Esophagus squamous epithelium (tissue), 5 donors: ENCODE results near the gene ADAM33. TPM values are rescaled to one million over a fixed set of nuclear protein-coding genes. Genes with fewer than 3 reads are reported as not detected.
A peak's percentile ranks its signal among the peaks of the same experiment; 100 is the strongest.

Experiments
- DNase-seq: peaks from one replicate; lab custom pipeline; 2025; lab: John Stamatoyannopoulos, UW
- H3K27ac ChIP-seq, 4 donors: fragments of 200-600 bp; sonication (generic); one replicate each; pipeline ENCODE4 v1.5.1; 2016 to 2019; ENCODE audit warnings: mild to moderate bottlenecking in 1 of 4
- H3K27me3 ChIP-seq, 4 donors: fragments of 200-600 bp; sonication (generic); 1 replicate in 3 of 4; 2 replicates in 1 of 4; pipeline versions ENCODE4 v1.5.1 to v1.6.0; 2017 to 2021; ENCODE audit warnings: antibody characterized with exemption in 1 of 4
- H3K36me3 ChIP-seq, 3 donors: fragments of 200-600 bp; sonication (generic); one replicate each; pipeline ENCODE4 v1.5.1; 2016 to 2019
- H3K4me1 ChIP-seq, 3 donors: fragments of 200-600 bp; sonication (generic); one replicate each; pipeline ENCODE4 v1.5.1; 2017 to 2019
- H3K4me3 ChIP-seq, 4 donors: fragments of 200-600 bp; sonication (generic); 1 replicate in 3 of 4; 2 replicates in 1 of 4; pipeline ENCODE4 v1.5.1; 2016 to 2019; ENCODE audit warnings: mild to moderate bottlenecking in 2 of 4, moderate library complexity in 1 of 4
- H3K9me3 ChIP-seq, 3 donors: fragments of 200-600 bp; sonication (generic); one replicate each; pipeline ENCODE4 v1.5.1; 2016 to 2019
- POLR2A ChIP-seq, 4 donors: fragments of 450-650 bp; IDR thresholded peaks; one replicate each; pipeline ENCODE4 v1.6.1; 2017; ENCODE audit warnings: antibody characterized with exemption in 4 of 4, mild to moderate bottlenecking in 4 of 4, moderate library complexity in 3 of 4
- WGBS, 2 donors: methylation state at CpG; one replicate each; pipeline ENCODE4 v1.1.5; 2018; 5-methylcytosine and 5-hydroxymethylcytosine counted together
- intact Hi-C: fragments of 100-400 bp; cut with DNase I; formaldehyde crosslinking; loops from one replicate; pipeline ENCODE4 v1.15.0; 2022
- total RNA-seq, 4 donors: library from RNA; depleted of rRNA; stranded (reverse); fragments of >200 nt; gene quantifications; one replicate each; pipeline ENCODE4 v1.1.0, GENCODE V29; 2016
- TF ChIP-seq, protein P1 (sequence below), 6 experiments: fragments of 450-650 bp in 4 of 6; fragments of 200-600 bp in 2 of 6; sonication (generic) in 2 of 6; IDR thresholded peaks; one replicate each; pipeline ENCODE4 v1.5.1; 2016 to 2019; ENCODE audit warnings: antibody characterized with exemption in 6 of 6, mild to moderate bottlenecking in 4 of 6, moderate library complexity in 4 of 6
- donor health status: DM: yes; HTN: yes; CAD: no.

Gene ADAM33
- total RNA-seq, 4 donors from 2014 or later = 2.4 to 27.7 (median 6.4) TPM

DNA sequence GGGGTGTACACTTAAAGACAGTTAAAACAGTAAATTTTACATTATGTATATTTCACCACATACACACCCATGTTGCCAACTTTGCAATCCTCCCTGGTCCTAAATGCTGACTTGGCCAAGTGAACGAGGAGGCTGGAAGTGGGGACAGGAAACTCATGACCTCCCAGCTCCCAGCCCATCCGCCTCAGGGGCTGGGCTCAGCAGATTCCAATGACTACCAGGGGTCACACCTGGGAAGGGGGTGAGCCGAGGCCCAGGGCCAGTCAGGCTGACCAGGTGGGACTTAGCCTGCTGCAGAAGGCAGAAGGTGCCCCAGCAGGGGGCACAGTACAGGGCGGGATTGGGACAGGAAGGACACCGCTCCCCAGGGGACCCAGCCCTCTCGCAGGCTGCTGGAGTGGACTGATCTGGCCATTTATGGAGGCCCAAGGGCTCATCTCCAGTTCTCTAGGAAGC lies 28.2 kb upstream of the ADAM33 start:
- DNase-seq = no peak
- H3K27me3 ChIP-seq = no peaks in the 10 kb centered on the region
- no peak overlapping the region for H3K4me3 ChIP-seq
- intact Hi-C loops = loop anchor here (5.0 kb wide), 1 partner anchor 33 kb away; no protein-coding TSS in a partner anchor
- peaks cover 0 to 15% (median 5%) of the 10 kb centered on the region in 3 donors for H3K4me1 ChIP-seq
- peak overlapping the region in 2 of 4 donors; percentile 29 to 66 for H3K27ac ChIP-seq
- no peaks in the 10 kb centered on the region for H3K9me3 ChIP-seq
- TF ChIP-seq, protein P1, sequence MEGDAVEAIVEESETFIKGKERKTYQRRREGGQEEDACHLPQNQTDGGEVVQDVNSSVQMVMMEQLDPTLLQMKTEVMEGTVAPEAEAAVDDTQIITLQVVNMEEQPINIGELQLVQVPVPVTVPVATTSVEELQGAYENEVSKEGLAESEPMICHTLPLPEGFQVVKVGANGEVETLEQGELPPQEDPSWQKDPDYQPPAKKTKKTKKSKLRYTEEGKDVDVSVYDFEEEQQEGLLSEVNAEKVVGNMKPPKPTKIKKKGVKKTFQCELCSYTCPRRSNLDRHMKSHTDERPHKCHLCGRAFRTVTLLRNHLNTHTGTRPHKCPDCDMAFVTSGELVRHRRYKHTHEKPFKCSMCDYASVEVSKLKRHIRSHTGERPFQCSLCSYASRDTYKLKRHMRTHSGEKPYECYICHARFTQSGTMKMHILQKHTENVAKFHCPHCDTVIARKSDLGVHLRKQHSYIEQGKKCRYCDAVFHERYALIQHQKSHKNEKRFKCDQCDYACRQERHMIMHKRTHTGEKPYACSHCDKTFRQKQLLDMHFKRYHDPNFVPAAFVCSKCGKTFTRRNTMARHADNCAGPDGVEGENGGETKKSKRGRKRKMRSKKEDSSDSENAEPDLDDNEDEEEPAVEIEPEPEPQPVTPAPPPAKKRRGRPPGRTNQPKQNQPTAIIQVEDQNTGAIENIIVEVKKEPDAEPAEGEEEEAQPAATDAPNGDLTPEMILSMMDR (IDR thresholded peaks at IDR 0.05) = no peak
- no peak for TF ChIP-seq POLR2A (IDR thresholded peaks at IDR 0.05)
- no peaks in the 10 kb centered on the region for H3K36me3 ChIP-seq
- 49 to 50% methylated on average over 4 to 6 of the region's 6 CpGs for WGBS, 2 donors

DNA sequence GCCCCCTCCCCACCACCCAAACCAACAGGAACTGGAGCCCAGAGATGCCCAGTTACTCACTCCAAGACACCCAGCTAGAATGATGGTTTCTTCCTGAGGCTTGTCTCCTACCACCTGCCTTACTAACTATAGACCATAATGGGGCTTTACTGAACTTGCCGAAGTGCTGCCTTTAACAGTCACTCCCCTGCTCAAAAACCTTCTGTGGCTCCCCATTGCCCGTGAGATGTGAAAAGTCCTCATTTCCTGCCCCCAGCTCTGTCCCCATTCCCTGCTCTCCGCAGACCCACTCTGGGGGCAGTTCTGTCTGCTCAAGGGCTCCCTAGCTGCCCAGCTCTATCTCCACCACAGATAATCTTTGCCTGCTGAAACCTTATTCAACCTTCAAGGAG lies 25.7 kb upstream of the ADAM33 start:
- no peak for TF ChIP-seq POLR2A (IDR thresholded peaks at IDR 0.05)
- TF ChIP-seq, protein P1 (IDR thresholded peaks at IDR 0.05) = no peak

GRCh38 chr20:3706774-3707507 lies 25.1 kb upstream of the ADAM33 start:
- no peak for DNase-seq
- intact Hi-C loops = no loop called here
- no peak overlapping the region for H3K27ac ChIP-seq
- no peaks in the 10 kb centered on the region for H3K9me3 ChIP-seq
- no peaks in the 10 kb centered on the region for H3K36me3 ChIP-seq
- TF ChIP-seq, protein P1 (IDR thresholded peaks at IDR 0.05) = no peak
- no peak for TF ChIP-seq POLR2A (IDR thresholded peaks at IDR 0.05)
- peaks cover 0 to 15% (median 5%) of the 10 kb centered on the region in 3 donors for H3K4me1 ChIP-seq
- H3K4me3 ChIP-seq = no peak overlapping the region
- 40 to 80% methylated on average over 1 to 7 of the region's 10 CpGs for WGBS, 2 donors
- no peaks in the 10 kb centered on the region for H3K27me3 ChIP-seq

More for the DNA sequence above, 25.7 kb upstream of the ADAM33 start:
- H3K4me1 ChIP-seq = peaks cover 0 to 15% (median 5%) of the 10 kb centered on the region in 3 donors
- DNase-seq = no peak
- H3K36me3 ChIP-seq = no peaks in the 10 kb centered on the region
- 77 to 91% methylated on average over 3 of the region's 3 CpGs for WGBS, 2 donors
- no peaks in the 10 kb centered on the region for H3K9me3 ChIP-seq
- intact Hi-C loops = no loop called here
- H3K27me3 ChIP-seq = no peaks in the 10 kb centered on the region
- no peak overlapping the region for H3K4me3 ChIP-seq
- no peak overlapping the region for H3K27ac ChIP-seq

GRCh38 chr20:3705970-3706739 lies 24.3 kb upstream of the ADAM33 start:
- intact Hi-C loops = no loop called here
- H3K9me3 ChIP-seq = no peaks in the 10 kb centered on the region
- no peaks in the 10 kb centered on the region for H3K36me3 ChIP-seq
- H3K4me3 ChIP-seq = no peak overlapping the region
- 82 to 84% methylated on average over 5 to 9 of the region's 31 CpGs for WGBS, 2 donors
- TF ChIP-seq, protein P1 (IDR thresholded peaks at IDR 0.05) = no peak
- no peak for TF ChIP-seq POLR2A (IDR thresholded peaks at IDR 0.05)
- H3K27me3 ChIP-seq = no peaks in the 10 kb centered on the region
- DNase-seq = no peak
- peaks cover 0 to 12% (median 5%) of the 10 kb centered on the region in 3 donors for H3K4me1 ChIP-seq
- H3K27ac ChIP-seq = no peak overlapping the region
